ENCODE results near the gene FOCAD. TPM values are rescaled to one million over a fixed set of nuclear protein-coding genes. Genes with fewer than 3 reads are reported as not detected.

The FOCAD gene
- total RNA-seq, 4 donors from 2014 or later, result 49.3 to 139 (median 92.8) TPM

DNA sequence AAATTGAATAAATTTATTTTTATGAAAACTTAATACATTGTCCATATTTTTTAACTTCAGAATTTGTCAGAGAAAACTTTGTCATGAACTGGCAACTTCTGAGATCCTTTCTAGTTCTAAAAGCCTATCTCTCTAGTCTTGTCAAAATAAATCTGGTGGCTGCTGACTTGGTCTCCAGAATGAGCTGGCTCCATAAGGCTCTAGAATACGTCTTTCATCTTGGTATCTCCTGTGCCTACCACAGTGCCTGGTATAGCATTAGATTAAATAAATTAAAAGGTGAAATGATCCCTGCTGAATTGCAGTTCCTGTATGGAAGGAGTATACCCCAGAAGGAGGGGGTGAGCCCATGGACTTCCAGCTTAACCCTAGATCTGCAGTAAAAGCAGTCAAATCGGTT lies 2.6 kb upstream of the FOCAD start:
- WGBS, 2 donors, result 93 to 100% methylated on average over 2 of the region's 2 CpGs
- TF ChIP-seq, protein P1, sequence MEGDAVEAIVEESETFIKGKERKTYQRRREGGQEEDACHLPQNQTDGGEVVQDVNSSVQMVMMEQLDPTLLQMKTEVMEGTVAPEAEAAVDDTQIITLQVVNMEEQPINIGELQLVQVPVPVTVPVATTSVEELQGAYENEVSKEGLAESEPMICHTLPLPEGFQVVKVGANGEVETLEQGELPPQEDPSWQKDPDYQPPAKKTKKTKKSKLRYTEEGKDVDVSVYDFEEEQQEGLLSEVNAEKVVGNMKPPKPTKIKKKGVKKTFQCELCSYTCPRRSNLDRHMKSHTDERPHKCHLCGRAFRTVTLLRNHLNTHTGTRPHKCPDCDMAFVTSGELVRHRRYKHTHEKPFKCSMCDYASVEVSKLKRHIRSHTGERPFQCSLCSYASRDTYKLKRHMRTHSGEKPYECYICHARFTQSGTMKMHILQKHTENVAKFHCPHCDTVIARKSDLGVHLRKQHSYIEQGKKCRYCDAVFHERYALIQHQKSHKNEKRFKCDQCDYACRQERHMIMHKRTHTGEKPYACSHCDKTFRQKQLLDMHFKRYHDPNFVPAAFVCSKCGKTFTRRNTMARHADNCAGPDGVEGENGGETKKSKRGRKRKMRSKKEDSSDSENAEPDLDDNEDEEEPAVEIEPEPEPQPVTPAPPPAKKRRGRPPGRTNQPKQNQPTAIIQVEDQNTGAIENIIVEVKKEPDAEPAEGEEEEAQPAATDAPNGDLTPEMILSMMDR (IDR thresholded peaks at IDR 0.05), result no peak
- no peak for TF ChIP-seq POLR2A (IDR thresholded peaks at IDR 0.05)
- DNase-seq, result no peak
- H3K27ac ChIP-seq, result no peak overlapping the region
- peaks cover 14 to 15% of the 10 kb centered on the region in 2 donors for H3K4me1 ChIP-seq
- H3K9me3 ChIP-seq, result no peaks in the 10 kb centered on the region
- H3K36me3 ChIP-seq, result no peaks in the 10 kb centered on the region
- no peak overlapping the region for H3K4me3 ChIP-seq (replicated peaks in 1 of 3)
- H3K27me3 ChIP-seq, result no peaks in the 10 kb centered on the region
- intact Hi-C loops (cut with DNase I), result no loop called here

DNA sequence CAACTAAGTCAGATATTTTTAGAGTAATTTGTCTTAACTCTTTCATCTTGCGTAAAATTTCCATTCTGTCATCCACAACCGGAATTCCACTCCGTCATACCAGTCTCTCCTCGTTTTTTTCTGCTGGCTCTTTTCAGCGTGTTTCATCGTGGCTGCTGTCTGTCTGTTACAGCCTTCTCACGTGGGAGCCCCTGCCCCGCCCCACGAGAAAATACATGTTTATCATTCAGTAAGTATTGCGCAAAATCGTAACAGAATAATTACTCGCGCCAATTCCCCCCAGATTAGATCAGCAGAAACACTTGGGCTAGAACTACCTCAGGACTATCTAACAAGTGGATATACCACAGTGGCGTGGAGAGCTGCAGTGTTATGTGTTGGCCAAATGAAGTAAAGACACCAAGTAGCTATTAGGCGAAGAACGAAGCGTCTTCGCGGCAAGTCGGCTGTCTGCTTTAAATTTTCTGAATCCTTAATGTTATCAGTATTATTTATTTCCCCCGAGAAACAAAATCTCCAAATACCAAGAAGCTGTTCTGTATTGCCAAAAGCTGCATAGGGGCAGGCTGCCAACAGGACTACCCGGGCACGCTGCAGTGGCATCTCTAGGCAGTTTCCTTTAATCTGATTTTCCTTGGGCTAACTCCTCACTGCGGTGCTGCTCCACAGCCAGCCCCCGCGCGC lies 566 bp upstream of the FOCAD start:
- Histone ChIP-seq H3K9me3 (no peaks in the 10 kb centered on the region), H3K36me3 (no peaks in the 10 kb centered on the region), H3K4me1 (peaks cover 14 to 19% of the 10 kb centered on the region in 2 donors), H3K27ac (peak overlapping the region; percentile 37 to 94 (median 49)), H3K27me3 (no peaks in the 10 kb centered on the region), H3K4me3 (replicated peaks in 1 of 3) (peak overlapping the region; percentile 56 to 80 (median 76))
- peak; percentile 38 to 60 for DNase-seq
- WGBS, 2 donors, result 6 to 9% methylated on average over 24 to 27 of the region's 27 CpGs
- TF ChIP-seq, protein P1 (IDR thresholded peaks at IDR 0.05), result peak in 1 of 6 experiments; percentile 6
- no peak for TF ChIP-seq POLR2A (IDR thresholded peaks at IDR 0.05)
- intact Hi-C loops (cut with DNase I), result no loop called here

DNA sequence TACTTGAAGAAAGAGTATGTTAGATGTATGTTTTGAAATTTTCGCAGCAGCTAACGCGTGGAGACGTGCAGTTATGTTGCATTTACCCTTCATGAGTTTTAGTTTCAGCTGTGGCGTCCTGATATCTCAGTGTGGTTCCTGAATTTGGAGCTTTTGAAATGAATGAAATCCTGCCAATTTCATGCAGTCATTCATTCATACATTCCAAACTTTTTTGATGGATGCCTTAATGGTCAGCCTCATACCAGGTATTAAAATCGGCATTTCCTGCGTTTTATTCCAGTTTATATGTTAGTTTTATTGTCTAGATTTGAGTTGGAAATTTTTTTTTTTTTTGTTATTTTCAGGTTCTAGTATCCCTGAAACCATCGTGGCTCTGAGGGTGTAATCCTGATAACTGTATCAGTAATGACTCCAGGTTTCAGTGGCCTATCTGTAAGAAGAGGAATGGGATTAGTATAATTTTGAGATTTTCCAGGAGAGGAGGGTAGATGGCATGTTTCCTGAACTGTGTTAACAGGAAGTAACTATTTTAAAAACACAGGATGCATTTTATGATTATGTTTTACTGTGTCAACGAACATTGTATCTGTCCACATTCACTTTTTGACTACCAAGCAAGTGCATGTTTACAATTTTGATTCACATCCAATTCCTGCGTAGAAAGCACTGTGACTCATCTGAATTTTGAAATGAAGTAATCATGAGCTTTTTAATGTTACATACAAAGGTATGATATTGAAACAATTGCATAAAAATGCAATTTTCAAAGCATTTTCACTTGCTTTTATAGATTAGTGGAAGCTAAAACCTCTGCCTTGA lies 1.0 kb downstream of the FOCAD start:
- Histone ChIP-seq H3K9me3 (no peaks in the 10 kb centered on the region), H3K27ac (peak overlapping the region in 2 of 3 donors; percentile 87 to 94), H3K27me3 (no peaks in the 10 kb centered on the region), H3K36me3 (no peaks in the 10 kb centered on the region), H3K4me1 (peaks cover 22 to 34% of the 10 kb centered on the region in 2 donors), H3K4me3 (replicated peaks in 1 of 3) (peak overlapping the region; percentile 56 to 80 (median 63))
- no peak for TF ChIP-seq POLR2A (IDR thresholded peaks at IDR 0.05)
- TF ChIP-seq, protein P1 (IDR thresholded peaks at IDR 0.05), result no peak
- WGBS, 2 donors, result 8 to 10% methylated on average over 10 of the region's 10 CpGs
- no peak for DNase-seq
- intact Hi-C loops (cut with DNase I), result no loop called here

- peak overlapping the region in 1 of 3 donors; percentile 87 for H3K27ac ChIP-seq
- WGBS, 2 donors, result 74 to 86% methylated on average over 8 of the region's 8 CpGs
- no peak for TF ChIP-seq POLR2A (IDR thresholded peaks at IDR 0.05)
- TF ChIP-seq, protein P1 (IDR thresholded peaks at IDR 0.05), result no peak
- H3K9me3 ChIP-seq, result no peaks in the 10 kb centered on the region
- H3K27me3 ChIP-seq, result no peaks in the 10 kb centered on the region
- no peak for DNase-seq
- H3K4me1 ChIP-seq, result peaks cover 25 to 41% of the 10 kb centered on the region in 2 donors
- intact Hi-C loops (cut with DNase I), result no loop called here
- no peaks in the 10 kb centered on the region for H3K36me3 ChIP-seq
- H3K4me3 ChIP-seq (replicated peaks in 1 of 3), result no peak overlapping the region
Observed at GRCh38 chr9:20685769-20686168, 1.7 kb downstream of the FOCAD start.

GRCh38 chr9:20689833-20690232 lies 5.8 kb downstream of the FOCAD start:
- Histone ChIP-seq H3K27me3 (no peaks in the 10 kb centered on the region), H3K4me3 (replicated peaks in 1 of 3) (no peak overlapping the region), H3K4me1 (peaks cover 29 to 53% of the 10 kb centered on the region in 2 donors), H3K36me3 (no peaks in the 10 kb centered on the region), H3K9me3 (no peaks in the 10 kb centered on the region), H3K27ac (peak overlapping the region; percentile 72 to 81 (median 73))
- DNase-seq, result no peak
- TF ChIP-seq POLR2A (IDR thresholded peaks at IDR 0.05), result no peak
- TF ChIP-seq, protein P1 (IDR thresholded peaks at IDR 0.05), result no peak
- 94 to 97% methylated on average over 2 of the region's 2 CpGs for WGBS, 2 donors
- intact Hi-C loops (cut with DNase I), result no loop called here
